Lower leg skin (tissue), 3 donors: ENCODE data around the gene SLC35D1.

Source experiments
- CTCF ChIP-seq, 3 donors: fragments of 450-650 bp; IDR thresholded peaks; one replicate each; pipeline ENCODE4 v1.5.1; 2016; ENCODE audit warnings: antibody characterized with exemption in 3 of 3, mild to moderate bottlenecking in 3 of 3, moderate library complexity in 2 of 3
- POLR2A ChIP-seq, 2 donors: fragments of 450-650 bp; IDR thresholded peaks; one replicate each; pipeline ENCODE4 v1.6.1; 2016 to 2017; ENCODE audit warnings: antibody characterized with exemption in 2 of 2, mild to moderate bottlenecking in 1 of 2, moderate library complexity in 1 of 2

GRCh38 chr1:66951513-66951912, 102.4 kb downstream of the SLC35D1 start:
- no peak for TF ChIP-seq POLR2A (IDR thresholded peaks at IDR 0.05)
- TF ChIP-seq CTCF (IDR thresholded peaks at IDR 0.05) = no peak
